ENCODE results near the gene CDKL4. TPM values are rescaled to one million over a fixed set of nuclear protein-coding genes. Genes with fewer than 3 reads are reported as not detected.
"Not testable (repeated sequence)": the region's sequence is repeated elsewhere in the genome, so short reads cannot be mapped to it uniquely, and the experiment has no call there.

The CDKL4 gene
- polyA plus RNA-seq, 1 donor from 2014 or later, result not detected

DNA sequence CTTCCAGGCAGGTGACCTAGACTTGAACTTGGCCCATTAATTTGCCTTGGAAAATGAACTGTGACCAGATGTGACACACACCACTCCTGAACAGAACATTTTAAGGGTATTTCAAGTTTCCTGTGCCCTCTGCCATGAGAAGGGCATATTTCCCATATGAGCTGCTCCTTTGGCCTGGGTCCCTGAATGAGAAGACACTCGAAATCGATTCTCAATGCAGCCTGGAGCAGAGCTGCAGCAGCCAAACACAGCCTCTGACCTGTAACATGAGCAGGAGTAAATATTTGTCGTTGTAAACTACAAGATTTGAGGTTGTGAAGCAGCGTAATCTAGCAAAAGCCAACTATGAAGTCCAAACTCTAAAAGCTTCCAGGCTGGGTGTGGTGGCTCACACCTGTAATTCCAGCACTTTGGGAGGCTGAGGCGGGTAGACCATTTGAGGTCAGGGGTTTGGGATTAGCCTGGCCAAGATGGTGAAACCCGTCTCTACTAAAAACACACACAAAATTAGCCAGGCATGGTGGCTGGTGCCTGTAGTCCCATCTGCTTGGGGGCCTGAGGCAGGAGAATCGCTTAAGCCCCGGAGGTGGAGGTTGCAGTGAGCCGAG, 92.8 kb downstream of the CDKL4 start:
- Mint-ChIP-seq H3K4me1 (no peaks in the 10 kb centered on the region), H3K27me3 (no peaks in the 10 kb centered on the region), H3K27ac (no peak overlapping the region), H3K4me3 (no peak overlapping the region), H3K9me3 (peaks cover 0 to 2% (median 0%) of the 10 kb centered on the region in 3 donors), H3K36me3 (peaks cover 1% of the 10 kb centered on the region)

DNA sequence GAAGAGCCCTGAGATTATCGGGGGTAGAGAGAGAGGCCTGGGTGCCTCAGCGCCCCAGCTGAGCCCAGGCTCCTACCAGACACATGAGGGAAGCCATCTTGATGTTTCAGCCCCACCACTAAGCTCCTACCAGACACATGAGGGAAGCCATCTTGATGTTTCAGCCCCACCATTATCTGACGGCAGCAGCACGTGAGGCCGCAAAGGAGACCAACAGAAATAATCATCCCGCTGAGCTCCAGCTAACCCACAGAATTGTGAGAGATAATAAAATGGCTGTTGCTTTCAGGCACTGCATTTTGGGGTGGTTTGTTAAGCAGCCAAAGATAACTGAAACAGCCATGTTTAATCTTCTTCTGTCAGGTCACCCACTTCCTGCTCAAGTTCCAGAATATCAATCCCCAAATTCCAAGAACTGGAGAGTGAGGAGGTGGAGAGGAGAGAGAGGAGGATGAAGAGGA, 93.6 kb downstream of the CDKL4 start:
- Mint-ChIP-seq H3K36me3 (peaks cover 1% of the 10 kb centered on the region), H3K9me3 (peaks cover 0 to 2% (median 0%) of the 10 kb centered on the region in 3 donors), H3K4me1 (no peaks in the 10 kb centered on the region), H3K4me3 (no peak overlapping the region), H3K27ac (no peak overlapping the region), H3K27me3 (no peaks in the 10 kb centered on the region)

DNA sequence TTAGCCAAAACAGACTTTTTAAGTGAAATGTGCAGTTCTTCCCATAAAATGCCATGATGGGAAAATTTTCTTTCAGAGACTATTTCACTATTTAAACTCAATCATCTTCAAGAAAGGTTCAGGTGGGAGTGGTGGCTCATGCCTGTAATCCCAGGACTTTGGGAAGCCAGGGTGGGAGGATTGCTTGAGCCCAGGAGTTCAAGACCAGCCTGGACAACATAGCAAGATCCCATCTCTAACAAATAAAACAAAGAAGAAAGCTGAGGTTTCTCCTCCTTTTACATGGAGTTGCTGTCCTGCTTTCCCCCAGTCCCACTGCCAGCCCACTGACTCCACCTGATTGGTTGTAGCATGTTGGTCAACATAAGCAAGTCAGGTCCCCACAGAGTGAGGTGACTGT, 97.1 kb downstream of the CDKL4 start:
- Mint-ChIP-seq H3K27ac (no peak overlapping the region), H3K36me3 (no peaks in the 10 kb centered on the region), H3K27me3 (no peaks in the 10 kb centered on the region), H3K9me3 (peaks cover 0 to 2% (median 0%) of the 10 kb centered on the region in 3 donors), H3K4me3 (no peak overlapping the region), H3K4me1 (peaks cover 15 to 18% (median 15%) of the 10 kb centered on the region in 3 donors)

DNA sequence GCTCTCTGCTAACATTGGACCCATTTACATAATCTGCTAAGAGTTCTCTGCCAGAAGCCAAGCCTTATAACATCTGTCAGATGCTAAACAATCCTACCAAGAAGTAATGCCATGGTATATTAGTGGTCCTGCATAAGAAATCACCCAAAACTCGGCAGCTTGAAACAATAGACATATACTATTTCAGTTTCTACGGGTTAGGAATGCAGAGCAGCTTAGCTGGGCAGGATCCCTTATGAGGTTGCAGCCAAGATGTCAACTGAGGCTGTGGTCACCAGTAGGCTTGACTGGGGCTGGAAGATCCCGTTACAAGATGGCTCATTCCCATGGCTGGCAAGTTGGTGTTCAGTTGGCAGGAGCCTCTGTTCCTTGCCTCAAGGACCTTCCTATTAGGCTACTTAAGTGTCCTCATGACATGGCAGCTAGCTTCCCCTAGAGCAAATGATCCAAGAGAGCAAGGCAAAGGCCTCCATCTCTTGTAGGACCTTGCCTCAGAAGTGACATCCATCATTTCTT, 97.8 kb downstream of the CDKL4 start:
- H3K36me3 Mint-ChIP-seq, result no peaks in the 10 kb centered on the region
- H3K9me3 Mint-ChIP-seq, result peaks cover 0 to 2% (median 0%) of the 10 kb centered on the region in 3 donors
- no peaks in the 10 kb centered on the region for H3K27me3 Mint-ChIP-seq
- H3K27ac Mint-ChIP-seq, result no peak overlapping the region
- peaks cover 21 to 24% (median 21%) of the 10 kb centered on the region in 3 donors for H3K4me1 Mint-ChIP-seq
- H3K4me3 Mint-ChIP-seq, result no peak overlapping the region

DNA sequence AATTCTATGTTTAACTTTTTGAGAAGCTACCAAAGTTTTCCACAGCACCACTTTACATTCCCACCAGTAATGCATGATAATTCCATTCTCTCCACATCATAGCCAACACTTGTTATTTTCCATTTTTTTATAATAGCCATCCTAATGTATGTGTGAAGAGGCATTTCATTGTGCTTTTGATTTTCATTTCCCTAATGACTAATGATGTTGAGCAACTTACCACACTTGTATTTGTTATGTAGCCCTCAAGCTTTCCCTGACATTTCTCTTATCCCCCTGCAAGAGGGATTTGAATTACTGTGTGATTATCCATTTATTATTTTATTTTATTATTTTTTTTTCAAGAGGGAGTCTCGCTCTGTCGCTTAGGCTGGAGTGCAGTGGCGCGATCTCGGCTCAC, 99.4 kb downstream of the CDKL4 start:
- Mint-ChIP-seq H3K9me3 (peaks cover 0 to 2% (median 0%) of the 10 kb centered on the region in 3 donors), H3K27ac (no peak overlapping the region), H3K4me3 (no peak overlapping the region), H3K36me3 (no peaks in the 10 kb centered on the region), H3K27me3 (no peaks in the 10 kb centered on the region), H3K4me1 (peaks cover 28 to 33% (median 28%) of the 10 kb centered on the region in 3 donors)

DNA sequence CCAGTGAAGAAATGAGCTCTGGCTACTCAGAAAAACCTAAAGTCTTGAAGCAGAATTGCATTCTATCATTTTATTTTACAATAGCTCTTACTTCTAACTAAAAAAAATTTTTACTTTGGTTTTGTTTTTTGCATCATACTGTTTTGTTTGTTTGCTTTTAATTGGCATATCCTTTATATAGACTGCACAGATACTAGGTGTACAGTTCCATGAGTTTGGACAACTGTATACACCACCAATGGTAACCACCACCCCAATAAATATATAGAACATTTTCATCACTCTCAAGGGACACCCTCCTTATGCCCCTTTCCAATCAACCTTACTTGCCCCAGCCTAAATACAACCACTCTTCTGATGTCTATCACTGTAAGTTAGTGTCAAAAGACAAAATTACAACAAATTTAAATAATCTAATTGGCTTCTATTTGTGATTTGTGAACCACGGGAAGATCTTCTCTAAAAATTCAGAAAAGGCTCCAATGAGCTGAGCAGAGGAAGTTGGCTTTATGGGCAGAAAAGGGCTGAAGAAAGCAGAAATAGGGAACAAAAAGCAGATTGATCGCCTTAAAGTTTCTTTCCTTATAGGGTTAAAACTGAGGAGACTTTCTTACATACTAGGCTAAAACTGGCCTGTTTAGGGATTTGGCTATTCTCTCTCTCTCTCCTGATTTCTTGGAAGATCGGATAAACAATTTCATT, 100.7 kb downstream of the CDKL4 start:
- Mint-ChIP-seq H3K4me1 (peaks cover 29 to 33% (median 29%) of the 10 kb centered on the region in 3 donors), H3K36me3 (no peaks in the 10 kb centered on the region), H3K27ac (peak overlapping the region; percentile 14 to 72 (median 64)), H3K9me3 (no peaks in the 10 kb centered on the region), H3K27me3 (no peaks in the 10 kb centered on the region), H3K4me3 (peak overlapping the region in 2 of 4 donors; percentile 42 to 52)

DNA sequence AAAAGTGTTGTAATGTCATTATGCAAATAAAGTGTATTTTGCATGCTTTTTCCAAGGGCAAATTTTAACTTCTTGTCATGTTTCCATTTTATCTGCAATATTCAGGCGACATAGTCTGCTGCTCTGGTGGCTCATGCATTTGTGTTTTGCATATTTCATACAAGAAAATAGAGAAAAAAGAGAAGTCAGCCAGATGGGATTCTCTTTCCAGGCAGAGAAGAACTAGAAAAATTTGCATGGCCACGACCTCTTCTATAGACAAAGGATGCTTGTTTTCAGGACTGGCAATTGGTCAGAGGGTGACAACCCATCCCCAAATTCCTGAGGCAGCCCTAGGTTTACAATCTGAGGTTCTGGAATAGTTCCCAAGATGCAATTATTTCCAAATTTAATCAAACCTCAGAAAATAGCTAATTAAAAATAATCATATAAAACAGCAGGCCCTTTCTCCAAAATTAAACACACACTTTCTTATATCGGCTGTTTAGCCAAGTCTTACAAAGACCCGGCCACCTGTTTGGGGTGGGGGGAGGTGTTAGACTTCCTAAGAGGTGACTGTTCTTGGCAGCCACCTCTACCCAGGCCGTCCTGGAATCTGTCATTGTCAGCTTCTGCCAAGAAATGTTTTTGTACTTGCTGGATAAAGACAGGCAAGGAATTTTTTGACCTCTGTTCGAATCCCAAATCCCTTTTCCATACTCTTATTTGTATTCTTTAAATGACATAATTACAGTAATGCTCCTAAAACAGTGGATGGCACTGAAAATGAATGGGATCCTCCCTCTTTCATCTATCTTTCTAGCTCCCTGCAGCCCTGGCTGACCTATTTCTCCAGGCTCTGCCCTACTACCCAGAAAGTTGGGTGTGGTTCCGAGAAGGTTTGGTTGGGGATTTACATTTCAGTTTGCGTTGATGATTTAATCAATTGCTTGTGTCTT, 102.2 kb downstream of the CDKL4 start:
- Mint-ChIP-seq H3K9me3 (no peaks in the 10 kb centered on the region), H3K27me3 (no peaks in the 10 kb centered on the region), H3K36me3 (no peaks in the 10 kb centered on the region), H3K4me3 (peak overlapping the region; percentile 10 to 89 (median 78)), H3K27ac (peak overlapping the region; percentile 0 to 72 (median 2)), H3K4me1 (peaks cover 29 to 34% (median 30%) of the 10 kb centered on the region in 3 donors)

DNA sequence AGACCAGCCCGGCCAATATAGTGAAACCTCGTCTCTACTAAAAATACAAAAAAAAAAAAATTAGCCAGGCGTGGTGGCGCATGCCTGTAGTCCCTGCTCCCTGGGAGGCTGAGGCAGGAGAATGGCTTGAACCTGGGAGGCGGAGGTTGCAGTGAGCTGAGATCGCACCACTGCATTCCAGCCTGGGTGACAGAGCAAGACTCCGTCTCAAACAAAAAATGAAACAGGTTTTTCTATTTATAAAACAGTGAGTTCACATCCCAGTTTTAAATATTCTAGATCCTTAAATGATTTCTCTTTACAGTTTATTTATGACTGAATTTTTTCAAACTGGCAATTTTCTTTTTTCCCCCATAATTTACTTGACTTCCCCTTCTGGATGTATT, 102.8 kb downstream of the CDKL4 start:
- H3K9me3 Mint-ChIP-seq, H3K36me3 Mint-ChIP-seq, H3K27me3 Mint-ChIP-seq: not testable (repeated sequence)
- peak overlapping the region in 2 of 3 donors; percentile 2 to 72 for H3K27ac Mint-ChIP-seq
- peaks cover 29 to 37% (median 30%) of the 10 kb centered on the region in 3 donors for H3K4me1 Mint-ChIP-seq
- peak overlapping the region; percentile 10 to 89 (median 78) for H3K4me3 Mint-ChIP-seq

DNA sequence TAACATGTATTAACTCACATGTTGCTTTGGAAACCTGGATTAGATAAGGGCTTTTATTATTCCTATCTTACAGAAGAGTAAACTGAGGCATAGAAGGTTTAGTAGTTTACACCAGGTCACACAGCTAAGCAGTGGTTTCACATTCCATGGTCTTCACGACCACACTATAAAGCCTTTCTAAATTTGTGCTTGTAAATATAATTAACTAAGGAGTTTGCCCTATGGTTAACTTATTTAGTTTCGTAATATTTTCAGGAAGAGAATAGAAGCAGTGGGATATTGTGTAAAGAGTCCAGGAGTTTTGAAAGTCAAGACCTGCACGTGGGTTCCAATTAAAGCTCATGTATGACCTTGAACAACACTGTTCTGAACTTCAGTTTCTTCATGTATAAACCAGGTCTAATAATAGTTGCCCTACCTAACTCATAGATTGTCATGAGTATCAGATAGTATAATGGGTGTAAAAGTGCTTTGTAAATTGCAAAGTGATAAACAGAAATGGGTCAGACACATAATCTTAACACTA, 103.4 kb downstream of the CDKL4 start:
- H3K4me1 Mint-ChIP-seq, result peaks cover 29 to 40% (median 33%) of the 10 kb centered on the region in 3 donors
- H3K27ac Mint-ChIP-seq, result peak overlapping the region in 1 of 3 donors; percentile 72
- no peaks in the 10 kb centered on the region for H3K36me3 Mint-ChIP-seq
- no peaks in the 10 kb centered on the region for H3K9me3 Mint-ChIP-seq
- peak overlapping the region in 3 of 4 donors; percentile 6 to 89 (median 55) for H3K4me3 Mint-ChIP-seq
- H3K27me3 Mint-ChIP-seq, result no peaks in the 10 kb centered on the region

DNA sequence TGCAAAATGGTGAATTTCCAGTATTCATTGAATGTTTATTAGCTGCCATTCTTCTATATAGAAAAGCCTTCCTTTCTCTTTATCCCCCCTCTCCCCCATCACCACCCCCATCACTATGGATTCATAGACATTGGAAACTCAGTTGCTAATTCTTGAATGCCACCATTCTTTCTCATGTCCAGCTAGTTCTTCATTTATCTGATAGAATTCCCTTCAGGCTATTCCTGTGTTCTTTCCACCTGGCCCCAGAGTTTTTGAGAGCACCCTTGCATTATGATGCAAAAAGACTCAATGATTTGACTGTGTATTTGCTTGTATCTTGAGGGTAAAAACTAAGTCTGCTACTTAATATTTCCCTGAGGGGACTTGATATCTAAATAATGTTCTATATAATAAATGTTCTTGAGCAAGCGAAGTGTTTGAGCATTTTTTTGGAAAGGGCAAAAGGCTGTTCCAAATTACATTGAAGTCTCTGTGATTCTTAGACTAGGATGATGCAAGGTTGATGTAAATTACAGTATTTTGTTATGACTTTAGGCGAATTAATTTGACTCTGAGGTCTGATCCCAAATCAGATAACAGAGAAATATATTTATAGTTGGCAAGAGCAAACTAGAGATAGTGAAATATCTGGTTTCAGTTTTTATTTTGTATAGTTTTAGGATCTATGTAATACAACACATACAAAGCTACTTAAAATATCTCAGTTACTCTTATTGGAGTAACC, 104.1 kb downstream of the CDKL4 start:
- Mint-ChIP-seq H3K4me3 (no peak overlapping the region), H3K27me3 (no peaks in the 10 kb centered on the region), H3K9me3 (no peaks in the 10 kb centered on the region), H3K4me1 (peaks cover 29 to 40% (median 33%) of the 10 kb centered on the region in 3 donors), H3K27ac (peak overlapping the region in 1 of 3 donors; percentile 47), H3K36me3 (no peaks in the 10 kb centered on the region)

DNA sequence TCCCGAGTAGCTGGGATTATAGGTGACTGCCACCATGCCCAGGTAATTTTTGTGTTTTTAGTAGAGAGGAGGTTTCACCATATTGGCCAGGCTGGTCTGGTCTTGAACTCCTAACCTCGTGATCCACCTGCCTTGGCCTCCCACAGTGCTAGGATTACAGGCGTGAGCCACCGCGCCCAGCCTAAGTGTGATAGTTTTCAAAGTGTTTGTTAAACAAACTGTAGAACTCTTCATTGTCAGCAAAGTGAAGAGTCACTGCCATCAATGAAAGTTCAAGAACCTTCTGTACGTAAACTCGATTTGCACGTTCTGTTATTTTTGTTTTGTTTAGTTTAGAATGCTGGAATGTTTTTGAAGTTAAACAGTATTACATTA, 104.9 kb downstream of the CDKL4 start:
- no peaks in the 10 kb centered on the region for H3K36me3 Mint-ChIP-seq
- H3K9me3 Mint-ChIP-seq, result no peaks in the 10 kb centered on the region
- peaks cover 31 to 38% (median 32%) of the 10 kb centered on the region in 3 donors for H3K4me1 Mint-ChIP-seq
- no peaks in the 10 kb centered on the region for H3K27me3 Mint-ChIP-seq
- H3K27ac Mint-ChIP-seq, result no peak overlapping the region
- no peak overlapping the region for H3K4me3 Mint-ChIP-seq

DNA sequence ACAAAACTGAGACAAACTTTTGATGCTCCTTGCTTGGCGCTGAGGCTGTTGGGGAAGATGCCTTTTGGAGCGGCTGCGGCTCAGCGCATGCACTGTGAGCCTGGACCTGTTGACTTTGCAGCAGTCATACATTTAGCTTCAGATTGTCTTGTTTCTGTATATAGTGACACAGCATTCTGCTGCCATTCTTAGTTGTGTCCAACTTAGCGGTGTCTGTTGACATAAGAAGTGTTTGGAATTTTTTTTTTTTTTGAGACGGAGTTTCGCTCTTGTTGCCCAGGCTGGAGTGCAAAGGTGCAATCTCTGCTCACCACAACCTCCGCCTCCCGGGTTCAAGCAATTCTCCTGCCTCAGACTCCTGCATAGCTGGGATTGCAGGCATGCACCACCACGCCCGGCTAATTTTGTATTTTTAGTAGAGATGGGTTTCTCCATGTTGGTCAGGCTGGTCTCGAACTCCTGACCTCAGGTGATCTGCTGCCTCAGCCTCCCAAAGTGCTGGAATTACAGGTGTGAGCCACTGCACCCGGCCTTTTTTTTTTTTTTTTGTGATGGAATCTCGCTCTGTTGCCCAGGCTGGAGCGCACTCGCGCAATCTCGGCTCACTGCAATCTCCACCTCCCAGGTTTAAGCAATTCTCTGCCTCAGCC, 105.5 kb downstream of the CDKL4 start:
- H3K4me3 Mint-ChIP-seq, result peak overlapping the region in 1 of 4 donors; percentile 21
- not testable (repeated sequence) for H3K27me3 Mint-ChIP-seq, H3K27ac Mint-ChIP-seq, H3K9me3 Mint-ChIP-seq, H3K36me3 Mint-ChIP-seq
- H3K4me1 Mint-ChIP-seq, result peaks cover 30 to 37% (median 31%) of the 10 kb centered on the region in 3 donors

DNA sequence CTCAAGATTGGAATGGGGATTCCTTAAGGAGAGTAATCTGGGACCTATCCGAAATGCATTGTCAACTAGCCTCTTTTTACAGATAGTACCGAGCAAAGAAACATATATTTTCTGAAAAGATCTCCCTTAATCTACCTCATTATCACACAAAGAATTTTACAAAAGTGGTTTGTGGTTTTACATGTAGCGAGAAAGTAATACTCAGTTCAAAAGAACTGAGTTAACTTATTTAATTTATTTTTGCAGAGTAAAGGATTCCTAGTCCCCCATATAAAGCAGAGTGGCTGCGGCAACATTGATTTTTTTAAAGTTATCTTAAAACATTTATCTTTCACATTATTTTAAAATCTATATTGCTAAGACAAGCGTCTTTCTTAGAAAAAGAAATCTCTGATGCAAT, 107.0 kb downstream of the CDKL4 start:
- H3K4me1 Mint-ChIP-seq, result peaks cover 23 to 29% (median 24%) of the 10 kb centered on the region in 3 donors
- H3K36me3 Mint-ChIP-seq, result no peaks in the 10 kb centered on the region
- H3K9me3 Mint-ChIP-seq, result no peaks in the 10 kb centered on the region
- no peak overlapping the region for H3K27ac Mint-ChIP-seq
- no peak overlapping the region for H3K4me3 Mint-ChIP-seq
- no peaks in the 10 kb centered on the region for H3K27me3 Mint-ChIP-seq
